NCI-H774 (cell line): ENCODE measurements around the gene CLCA4.
"Not testable (repeated sequence)": the region's sequence is repeated elsewhere in the genome, so short reads cannot be mapped to it uniquely, and the experiment has no call there.

Experiments
- DNase-seq: peaks from one replicate; lab custom pipeline; 2025; lab: John Stamatoyannopoulos, UW

Gene CLCA4

GRCh38 chr1:86546787-86547221 lies at the start of gene CLCA4:
Gene CLCA4 (plus strand): TSS chr1:86547078. CDS start chr1:86547120, 42 bp downstream.
- peak; percentile 66 for DNase-seq

- no peak for DNase-seq
Observed at GRCh38 chr1:86498281-86498680, 48.6 kb upstream of the CLCA4 start.

- DNase-seq: no peak
Observed at GRCh38 chr1:86499987-86500593, 46.8 kb upstream of the CLCA4 start.

- peak; percentile 24 for DNase-seq
Observed at GRCh38 chr1:86500714-86501113, 46.2 kb upstream of the CLCA4 start.

GRCh38 chr1:86502125-86502646 lies 44.7 kb upstream of the CLCA4 start:
- not testable (repeated sequence) for DNase-seq

- DNase-seq: no peak
Observed at GRCh38 chr1:86502721-86503405, 44.0 kb upstream of the CLCA4 start.

GRCh38 chr1:86503406-86504136 lies 43.3 kb upstream of the CLCA4 start:
- DNase-seq: no peak

- DNase-seq: no peak
Observed at GRCh38 chr1:86504137-86504479, 42.8 kb upstream of the CLCA4 start.

GRCh38 chr1:86504895-86505563 lies 41.8 kb upstream of the CLCA4 start:
- no peak for DNase-seq

GRCh38 chr1:86505564-86505902 lies 41.3 kb upstream of the CLCA4 start:
- DNase-seq: no peak

GRCh38 chr1:86507935-86508582 lies 38.8 kb upstream of the CLCA4 start:
- DNase-seq: no peak

- no peak for DNase-seq
Observed at GRCh38 chr1:86508583-86508969, 38.3 kb upstream of the CLCA4 start.

- DNase-seq: no peak
Observed at GRCh38 chr1:86515597-86515996, 31.3 kb upstream of the CLCA4 start.

- no peak for DNase-seq
Observed at GRCh38 chr1:86516335-86516734, 30.5 kb upstream of the CLCA4 start.

GRCh38 chr1:86517336-86517735 lies 29.5 kb upstream of the CLCA4 start:
- no peak for DNase-seq

GRCh38 chr1:86520789-86521521 lies 25.9 kb upstream of the CLCA4 start:
- no peak for DNase-seq

GRCh38 chr1:86521522-86521891 lies 25.4 kb upstream of the CLCA4 start:
- DNase-seq: no peak

- no peak for DNase-seq
Observed at GRCh38 chr1:86522240-86522639, 24.6 kb upstream of the CLCA4 start.

- no peak for DNase-seq
Observed at GRCh38 chr1:86523670-86524354, 23.1 kb upstream of the CLCA4 start.

GRCh38 chr1:86527306-86527705 lies 19.6 kb upstream of the CLCA4 start:
- DNase-seq: no peak
